NCI-H1694 (cell line): ENCODE data around the gene PIK3R3.
"Not testable (repeated sequence)": the region's sequence is repeated elsewhere in the genome, so short reads cannot be mapped to it uniquely, and the experiment has no call there.

Experiments
- DNase-seq: peaks from one replicate; lab custom pipeline; 2025; lab: John Stamatoyannopoulos, UW

The PIK3R3 gene

DNA sequence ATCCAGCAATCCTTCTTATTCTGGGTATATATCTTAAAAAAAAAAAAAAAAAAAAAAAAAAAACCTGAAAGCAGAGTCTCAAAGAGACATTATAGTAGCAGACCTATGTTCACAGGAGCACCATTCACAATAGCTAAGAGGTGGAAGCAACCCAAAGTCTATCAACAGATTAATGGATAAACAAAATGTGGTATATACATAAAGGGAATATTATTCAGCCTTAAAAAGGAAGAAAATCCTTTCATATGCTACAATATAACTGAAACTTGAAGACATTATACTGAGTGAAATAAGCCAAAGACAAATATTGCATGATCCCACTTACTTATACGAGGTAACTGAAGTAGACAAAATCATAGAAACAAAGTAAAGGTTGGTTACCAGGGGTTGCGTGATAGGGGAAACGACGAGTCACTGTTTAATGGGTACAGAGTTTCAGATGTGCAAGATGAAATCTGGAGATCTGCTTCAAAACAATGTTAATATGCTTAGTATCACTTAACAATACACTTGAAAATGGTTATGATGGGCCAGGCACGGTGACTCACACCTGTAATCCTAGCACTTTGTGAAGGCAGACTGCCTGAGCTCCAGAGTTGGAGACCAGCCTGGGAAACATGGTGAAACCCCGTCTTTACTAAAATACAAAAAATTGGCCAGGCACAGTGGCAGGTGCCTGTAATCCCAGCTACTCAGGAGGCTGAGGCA is 29.5 kb downstream of the PIK3R3 start:
- no peak for DNase-seq

DNA sequence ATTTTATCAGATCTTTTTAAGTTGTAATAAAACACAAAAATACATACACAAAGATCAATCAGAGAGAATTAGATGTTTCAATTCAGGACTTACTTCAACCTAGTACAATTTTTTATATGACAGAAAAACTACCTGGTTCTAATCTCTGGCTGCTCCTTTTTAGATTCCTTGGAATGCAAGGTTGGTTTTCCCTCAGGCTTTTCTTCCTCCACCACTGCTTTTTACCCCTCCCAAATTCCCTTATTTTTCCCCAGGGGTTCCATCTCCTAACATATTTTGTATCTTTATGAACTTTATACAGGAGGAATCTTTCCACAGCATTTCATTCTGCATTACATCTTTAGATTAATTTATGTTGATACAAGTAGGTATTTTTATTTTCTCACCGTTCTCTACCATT is 33.2 kb downstream of the PIK3R3 start:
- DNase-seq: no peak

DNA sequence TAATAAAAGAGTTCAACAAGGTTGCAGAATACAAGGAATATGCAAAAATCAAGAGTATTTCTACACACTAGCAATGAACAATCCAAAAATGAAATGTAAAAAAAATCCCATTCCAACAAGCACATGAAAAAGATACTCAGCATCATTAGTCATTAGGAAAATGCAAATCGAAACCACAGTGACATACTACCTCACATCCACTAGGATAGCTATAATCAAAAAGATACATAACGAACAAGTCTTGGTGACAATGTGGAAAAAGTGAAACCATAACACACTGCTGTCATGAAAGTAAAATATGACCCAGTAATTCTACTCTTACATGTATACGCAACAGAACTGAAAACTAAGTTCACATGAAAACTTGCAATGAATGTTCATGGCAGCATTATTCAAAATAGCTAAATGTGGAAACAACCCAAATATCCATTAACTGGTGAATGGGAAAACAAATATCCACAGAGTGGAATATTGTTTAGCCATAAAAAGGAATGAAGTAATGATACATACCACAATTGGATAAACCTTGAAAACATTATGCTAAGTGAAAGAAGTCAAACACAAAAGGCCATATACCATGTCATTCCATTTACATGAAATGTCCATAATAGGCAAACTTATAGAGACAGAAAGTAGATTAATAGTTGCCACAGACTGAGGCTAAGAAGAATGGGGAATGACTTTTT is 34.3 kb downstream of the PIK3R3 start:
- DNase-seq: no peak

DNA sequence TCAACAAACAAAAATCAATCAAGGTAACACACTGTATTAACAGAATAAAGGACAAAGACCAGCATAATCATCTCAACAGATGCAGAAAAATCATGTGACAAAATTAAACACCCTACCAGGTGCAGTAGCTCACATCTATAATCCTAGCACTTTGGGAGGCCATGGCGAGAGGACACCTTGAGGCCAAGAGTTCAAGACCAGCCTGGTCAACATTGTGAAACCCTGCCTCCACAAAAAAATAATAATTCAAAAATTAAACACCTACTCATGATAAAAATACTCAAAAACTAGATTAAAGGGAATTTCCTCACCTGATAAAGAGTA is 35.3 kb downstream of the PIK3R3 start:
- no peak for DNase-seq

DNA sequence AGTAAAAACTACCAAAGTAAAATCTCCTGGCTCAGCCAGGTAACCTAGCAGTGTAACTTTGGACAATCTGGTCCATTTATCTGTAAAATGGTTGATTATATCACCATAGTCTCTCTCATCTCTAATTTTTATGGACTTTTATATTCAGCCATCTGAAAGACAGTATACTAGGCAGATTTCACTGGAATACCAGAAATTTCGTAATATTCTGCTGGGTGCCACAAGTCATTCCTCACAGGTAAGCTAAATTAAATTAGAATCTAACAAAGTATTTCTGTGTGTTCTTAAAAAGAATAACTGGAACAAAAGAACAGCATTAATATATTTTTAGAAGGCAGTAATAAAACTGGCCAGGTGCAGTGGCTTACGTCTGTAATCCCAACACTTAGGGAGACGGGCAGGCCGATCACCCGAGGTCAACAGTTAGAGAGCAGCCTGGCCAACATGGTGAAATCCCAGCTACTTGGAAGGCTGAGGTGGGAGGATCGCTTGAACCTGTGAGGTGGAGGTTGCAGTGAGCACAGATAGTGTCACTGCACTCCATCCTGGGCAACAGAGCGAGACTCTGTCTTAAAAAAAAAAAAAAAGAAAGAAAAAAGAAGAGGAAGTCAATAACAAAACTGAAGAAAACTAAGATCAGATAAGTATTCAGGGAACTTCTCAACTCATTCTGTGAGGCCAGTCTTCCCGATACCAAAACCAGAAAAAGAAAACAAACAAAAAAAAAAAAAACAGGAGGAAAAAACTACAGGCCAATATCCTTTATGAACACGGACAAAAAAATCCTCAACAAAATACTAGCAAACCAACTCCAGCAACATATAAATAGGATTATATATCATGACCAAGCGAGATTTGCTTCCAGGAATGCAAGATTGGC is 35.9 kb downstream of the PIK3R3 start:
- DNase-seq: no peak

DNA sequence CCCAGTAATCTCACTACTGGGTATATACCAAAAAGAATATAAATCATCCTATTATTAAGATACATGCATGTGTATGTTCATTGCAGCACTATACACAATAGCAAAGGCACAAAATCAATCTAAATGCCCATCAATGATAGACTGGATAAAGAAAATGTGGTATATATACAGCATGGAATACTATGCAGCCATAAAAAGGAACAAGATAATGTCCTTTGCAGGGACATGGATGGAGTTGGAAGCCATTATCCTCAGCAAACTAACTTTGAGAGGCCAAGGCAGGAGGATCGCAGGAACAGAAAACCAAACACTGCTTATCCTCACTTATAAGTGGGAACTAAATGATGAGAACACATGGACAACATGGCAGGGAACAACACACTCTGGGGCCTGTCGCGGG is 37.3 kb downstream of the PIK3R3 start:
- not testable (repeated sequence) for DNase-seq

DNA sequence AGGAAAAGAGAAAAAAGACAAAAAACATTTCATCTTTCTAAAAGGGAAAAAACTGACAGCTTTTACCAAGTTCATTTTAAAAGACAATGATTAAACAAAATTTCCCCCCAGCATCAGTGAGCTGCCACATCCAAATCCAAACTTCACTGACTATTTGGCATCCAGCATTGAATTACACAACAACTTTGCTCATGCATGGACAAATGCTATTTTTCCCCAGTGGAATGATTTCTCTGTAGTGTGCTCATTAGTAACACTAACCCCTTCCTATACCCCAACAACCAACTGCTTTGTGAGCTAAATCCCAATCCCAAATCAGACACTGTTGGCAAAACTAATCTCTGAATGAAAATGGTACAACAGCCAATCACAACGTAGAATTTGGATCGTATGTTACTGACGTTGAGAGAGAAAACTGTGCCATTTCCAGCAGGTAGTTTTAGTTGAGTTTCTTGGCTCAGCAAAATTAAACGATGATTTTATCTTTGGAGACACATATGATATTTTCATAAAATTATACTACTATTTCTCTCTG is 37.9 kb downstream of the PIK3R3 start:
- DNase-seq: no peak

DNA sequence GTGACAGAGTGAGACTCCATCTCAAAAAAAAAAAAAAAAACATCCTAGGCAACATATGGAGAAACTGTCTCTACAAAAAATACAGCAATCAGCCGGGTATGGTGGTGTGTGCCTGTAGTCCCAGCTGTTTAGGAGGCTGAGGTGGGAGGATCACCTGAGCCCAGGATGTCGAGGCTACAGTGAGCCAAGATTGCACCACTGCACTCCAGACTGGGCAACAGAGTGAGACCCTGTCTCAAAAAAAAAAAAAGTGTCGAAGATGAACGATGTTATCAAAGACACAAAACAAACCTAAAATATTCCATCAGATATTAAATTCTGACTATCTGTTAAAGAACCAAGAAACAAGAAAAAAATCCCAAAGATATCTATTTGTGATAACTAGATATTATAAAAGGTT is 38.6 kb downstream of the PIK3R3 start:
- not testable (repeated sequence) for DNase-seq

DNA sequence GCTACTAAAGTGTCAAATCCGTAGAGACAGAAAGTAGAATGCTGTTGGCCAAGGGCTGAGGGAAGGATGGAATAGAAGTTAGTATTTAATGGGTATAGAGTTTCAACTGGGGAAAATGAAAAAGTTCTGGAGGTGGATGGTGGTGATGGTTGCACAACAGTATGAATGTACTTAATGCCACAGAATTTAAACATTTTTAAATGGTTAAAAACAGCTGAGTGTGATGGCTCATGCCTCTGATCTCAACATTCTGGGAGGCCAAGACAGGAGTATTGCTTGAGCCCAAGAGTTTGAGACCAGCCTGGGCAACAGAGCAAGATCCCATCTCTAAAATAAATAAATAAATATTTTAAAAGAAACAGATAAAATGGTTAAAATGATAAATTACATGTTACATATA is 44.5 kb downstream of the PIK3R3 start:
- DNase-seq: no peak

DNA sequence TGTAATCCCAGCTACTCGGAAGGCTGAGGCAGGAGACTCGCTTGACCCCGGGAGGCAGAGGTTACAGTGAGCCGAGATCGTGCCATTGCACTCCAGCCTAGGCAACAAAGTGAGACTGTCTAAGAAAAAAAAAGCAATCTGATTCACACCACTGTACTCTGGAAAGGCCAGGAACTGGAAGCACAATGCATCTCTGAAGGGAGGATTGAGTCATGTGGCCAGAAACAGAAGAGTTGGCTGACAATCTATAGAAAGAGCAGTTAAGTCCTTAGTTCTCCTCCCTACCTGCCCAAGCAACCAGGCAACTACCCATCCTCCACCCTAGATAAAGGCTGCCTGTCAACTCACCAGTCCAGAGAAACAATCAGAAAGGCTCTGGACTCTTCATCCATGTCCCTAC is 45.9 kb downstream of the PIK3R3 start:
- DNase-seq: no peak

DNA sequence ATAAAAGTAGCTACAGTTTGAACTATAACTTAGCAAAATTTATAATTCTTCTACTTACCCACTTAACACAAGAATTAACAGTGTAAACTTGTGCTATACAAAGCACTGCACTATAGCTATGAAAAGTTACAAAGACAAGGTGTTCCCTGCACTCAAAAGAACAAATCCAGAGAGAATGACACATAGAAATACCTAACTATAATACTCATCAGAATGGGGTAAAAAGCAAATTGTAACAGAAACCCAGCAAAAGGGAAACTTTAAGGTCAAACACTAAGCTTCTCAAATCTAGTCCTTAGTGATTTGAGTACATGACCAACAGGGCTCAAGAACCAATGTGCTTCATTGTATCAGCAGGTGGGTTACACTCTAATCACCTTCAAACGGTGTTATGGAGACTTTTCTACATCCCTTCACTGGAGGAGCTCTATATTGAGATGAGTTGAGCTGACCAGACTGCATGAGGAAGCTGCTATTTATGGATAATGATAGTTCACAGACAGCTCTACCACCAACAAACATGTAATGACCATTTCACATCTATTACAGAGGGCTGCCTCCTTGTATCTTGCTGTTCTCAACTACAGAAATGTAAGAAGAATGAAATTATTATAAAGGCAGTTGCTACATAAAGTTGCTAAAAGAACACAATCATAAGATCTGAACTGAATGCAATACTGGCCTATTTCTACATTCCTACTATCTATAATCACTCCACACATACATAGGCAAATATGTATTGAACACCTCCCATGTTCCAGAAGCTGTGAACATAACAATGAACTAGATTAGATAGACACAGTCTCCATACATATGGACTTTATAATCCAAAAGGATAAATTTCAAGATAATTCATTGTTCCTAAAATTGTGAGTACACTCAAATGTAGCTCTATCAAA is 47.6 kb downstream of the PIK3R3 start:
- no peak for DNase-seq

DNA sequence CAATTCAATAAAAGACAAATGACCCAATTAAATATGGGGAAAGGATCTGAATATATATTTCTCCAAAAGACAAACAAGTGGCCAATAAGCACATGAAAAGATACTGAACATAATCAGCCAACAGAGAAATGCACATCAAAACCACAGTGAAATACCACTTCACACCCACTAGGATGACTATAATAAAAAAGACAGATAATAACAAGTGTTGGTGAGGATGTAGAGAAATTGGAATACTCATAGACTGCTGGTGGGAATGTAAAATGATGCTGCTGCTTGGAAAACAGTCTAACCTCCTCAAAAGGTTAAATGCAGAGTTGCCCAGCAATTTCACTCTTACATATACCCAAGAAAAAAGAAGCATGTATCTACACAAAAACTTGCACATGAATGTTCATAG is 48.9 kb downstream of the PIK3R3 start:
- DNase-seq: no peak

DNA sequence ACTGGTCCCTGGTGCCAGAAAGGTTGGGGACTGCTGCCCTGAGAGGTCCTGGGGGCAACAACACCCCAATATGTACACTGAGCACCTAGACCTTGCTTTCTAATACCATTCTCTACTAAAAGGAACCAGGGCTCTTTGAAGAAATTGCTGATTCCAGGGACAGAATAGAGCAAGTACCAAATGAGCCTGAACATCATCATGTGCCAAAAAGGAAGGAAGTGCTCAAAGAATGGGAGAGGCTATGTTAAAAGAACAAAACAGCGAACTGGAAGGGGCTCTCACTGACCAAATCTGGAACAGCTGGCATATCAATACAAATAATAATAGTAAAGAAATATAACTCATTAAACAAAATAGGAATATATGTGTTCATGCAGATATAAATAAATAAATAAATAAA is 50.8 kb downstream of the PIK3R3 start:
- no peak for DNase-seq

DNA sequence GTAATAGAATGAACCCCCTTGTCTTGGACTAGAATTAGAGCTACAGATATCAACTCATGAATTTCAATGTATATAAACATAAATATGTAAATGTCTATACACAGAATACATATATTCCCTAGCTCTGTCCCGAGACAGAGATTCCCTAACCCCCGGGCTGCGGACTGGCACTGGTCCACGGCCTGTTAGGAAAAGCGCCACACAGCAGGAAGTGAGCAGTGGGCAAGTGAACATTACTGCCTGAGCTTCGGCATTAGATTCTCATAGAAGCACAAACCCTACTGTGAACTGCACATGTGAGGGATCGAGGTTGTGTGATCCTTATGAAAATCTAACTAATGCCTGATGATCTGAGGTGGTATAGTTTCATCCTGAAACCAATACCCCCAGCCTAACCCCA is 51.2 kb downstream of the PIK3R3 start:
- DNase-seq: no peak

DNA sequence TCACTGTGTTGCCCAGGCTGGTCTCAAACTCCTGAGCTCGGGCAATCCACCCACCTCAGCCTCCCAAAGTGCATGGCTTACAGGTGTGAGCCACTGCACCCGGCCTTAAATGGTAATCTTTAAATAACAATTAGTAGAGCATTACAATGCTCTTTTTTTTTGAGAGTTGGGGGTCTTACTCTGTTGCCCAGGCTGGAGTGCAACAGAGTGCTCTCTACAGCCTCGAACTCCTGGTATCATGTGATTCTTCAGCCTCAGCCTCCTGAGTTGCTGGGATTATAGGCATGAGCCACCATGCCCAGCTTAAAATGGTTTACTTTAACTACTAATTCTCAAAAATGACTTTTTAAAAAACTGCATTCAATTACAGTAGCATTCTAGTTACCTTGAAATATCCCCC is 52.2 kb downstream of the PIK3R3 start:
- DNase-seq: no peak

DNA sequence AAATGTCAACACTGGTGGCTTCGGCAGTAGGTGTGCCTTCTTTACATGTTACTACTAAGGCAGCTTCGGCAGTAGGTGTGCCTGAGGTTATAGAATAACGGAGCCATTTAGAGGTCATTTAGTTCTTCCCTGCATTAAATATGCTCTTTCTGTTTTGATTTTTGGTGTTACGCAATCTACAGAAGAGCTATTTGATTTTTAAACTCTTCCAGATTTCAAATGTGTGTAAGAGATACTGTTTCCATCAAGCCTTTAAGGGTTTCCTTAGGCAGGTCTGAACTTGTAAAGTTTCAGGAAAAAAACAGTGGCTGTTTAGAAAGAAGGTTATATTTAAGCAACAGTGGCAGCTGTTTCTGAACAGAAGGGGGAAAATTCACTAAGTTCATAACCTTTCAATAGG is 54.8 kb downstream of the PIK3R3 start:
- peak; percentile 6 for DNase-seq

DNA sequence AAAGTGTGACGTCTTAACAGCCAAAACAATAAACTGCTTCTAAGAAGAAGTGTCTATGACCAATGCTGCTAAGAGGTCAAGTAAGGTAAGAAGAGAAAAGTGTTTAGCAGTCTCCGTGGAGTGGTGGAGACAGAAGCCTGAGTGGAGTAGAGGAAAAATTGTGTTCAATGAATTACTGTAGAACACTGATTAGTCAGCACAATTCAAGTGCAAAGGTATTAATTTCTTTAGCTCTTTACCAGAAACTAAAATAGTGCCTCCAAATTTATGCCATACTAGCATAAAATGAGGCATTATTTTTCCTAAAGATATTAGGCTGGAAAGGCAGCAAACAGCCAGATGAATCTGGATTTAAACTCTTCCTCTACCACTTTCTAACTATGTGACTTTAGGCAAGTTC is 56.1 kb downstream of the PIK3R3 start:
- DNase-seq: no peak

DNA sequence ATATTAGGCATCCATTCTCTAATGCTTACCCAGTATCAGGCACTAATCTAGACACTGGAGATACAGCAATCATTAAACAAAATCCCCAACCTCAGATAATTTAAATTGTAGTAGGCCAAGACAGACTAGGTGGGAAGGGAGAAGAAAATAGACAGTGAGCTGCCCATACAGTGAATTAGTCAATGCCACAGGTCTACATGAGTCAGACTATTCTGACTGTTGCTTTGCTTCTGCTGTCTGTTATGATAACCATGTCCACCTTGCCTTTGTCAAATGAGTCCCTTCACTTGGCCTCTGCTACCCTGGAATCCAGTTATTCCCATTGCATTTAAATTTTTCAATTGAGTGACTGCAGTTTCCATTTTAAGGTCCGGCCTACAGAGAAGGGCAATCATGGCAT is 59.5 kb downstream of the PIK3R3 start:
- no peak for DNase-seq

DNA sequence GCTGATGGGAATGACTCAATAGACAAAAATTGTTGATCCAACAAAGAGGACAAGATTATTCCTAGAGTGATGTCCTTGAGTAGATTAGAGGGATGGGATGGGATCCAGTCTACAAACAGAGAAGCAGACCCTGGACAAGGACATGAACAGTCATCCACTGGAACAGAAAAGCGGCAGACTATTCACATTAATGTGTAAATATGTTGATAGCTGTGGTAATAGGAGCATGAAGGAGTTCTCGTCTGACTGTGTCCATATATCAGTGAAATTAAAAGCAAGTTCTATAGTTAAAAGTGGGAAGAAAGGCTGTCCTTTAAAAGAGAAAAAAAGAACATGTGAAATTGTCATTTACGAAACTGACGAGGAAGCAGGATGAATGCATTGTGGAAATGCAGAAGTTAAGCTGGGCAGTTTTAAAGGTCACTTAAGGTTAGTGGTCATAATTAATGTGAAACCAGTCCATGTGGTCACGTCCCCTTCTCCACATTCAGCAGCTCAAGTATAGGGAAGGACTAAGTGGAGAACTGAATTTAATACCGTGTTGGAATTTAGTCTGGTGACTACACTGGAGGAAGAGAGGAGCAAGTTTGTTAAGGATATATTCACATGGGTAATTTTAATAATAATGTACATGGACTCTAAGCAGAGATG is 62.1 kb downstream of the PIK3R3 start:
- DNase-seq: no peak

DNA sequence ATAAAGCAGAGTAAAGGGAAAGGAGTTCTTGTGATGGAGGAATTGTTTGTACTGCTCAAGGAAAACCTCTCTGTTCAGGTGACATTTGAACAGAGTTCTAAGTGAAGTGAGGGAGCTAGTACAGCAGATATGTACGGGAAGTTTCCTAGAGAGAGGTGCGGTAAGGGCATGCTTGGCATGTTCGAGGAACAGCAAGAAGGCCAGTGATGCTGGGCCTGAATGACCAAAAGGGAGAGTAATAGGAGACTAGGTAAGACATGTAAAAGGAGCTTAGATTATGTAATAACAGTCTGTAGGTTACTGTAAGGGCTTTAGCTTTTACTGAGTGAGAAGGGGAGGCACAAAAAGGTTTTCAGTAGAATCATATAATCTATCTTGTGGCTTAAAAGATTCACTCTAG is 63.9 kb downstream of the PIK3R3 start:
- no peak for DNase-seq

DNA sequence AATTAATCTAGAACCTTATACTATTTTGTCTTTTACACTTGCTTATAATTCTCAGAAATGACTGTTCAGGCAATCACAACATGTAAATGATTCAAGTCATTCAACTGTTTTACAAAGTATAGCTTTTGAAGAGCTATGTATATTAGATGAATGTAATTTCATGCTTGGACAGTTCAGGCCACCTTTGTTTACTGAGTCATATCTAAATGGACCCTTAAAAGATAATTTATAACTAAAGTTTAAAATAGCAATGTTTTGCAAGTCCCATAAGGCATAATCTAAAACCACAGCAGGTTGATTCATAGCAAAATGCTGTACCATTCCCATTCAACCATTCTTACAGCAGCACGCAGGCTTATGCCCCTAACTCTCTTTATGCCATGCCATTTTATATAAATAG is 64.8 kb downstream of the PIK3R3 start:
- no peak for DNase-seq
